Measurements from ENCODE around the gene SEPTIN11.

The SEPTIN11 gene

DNA sequence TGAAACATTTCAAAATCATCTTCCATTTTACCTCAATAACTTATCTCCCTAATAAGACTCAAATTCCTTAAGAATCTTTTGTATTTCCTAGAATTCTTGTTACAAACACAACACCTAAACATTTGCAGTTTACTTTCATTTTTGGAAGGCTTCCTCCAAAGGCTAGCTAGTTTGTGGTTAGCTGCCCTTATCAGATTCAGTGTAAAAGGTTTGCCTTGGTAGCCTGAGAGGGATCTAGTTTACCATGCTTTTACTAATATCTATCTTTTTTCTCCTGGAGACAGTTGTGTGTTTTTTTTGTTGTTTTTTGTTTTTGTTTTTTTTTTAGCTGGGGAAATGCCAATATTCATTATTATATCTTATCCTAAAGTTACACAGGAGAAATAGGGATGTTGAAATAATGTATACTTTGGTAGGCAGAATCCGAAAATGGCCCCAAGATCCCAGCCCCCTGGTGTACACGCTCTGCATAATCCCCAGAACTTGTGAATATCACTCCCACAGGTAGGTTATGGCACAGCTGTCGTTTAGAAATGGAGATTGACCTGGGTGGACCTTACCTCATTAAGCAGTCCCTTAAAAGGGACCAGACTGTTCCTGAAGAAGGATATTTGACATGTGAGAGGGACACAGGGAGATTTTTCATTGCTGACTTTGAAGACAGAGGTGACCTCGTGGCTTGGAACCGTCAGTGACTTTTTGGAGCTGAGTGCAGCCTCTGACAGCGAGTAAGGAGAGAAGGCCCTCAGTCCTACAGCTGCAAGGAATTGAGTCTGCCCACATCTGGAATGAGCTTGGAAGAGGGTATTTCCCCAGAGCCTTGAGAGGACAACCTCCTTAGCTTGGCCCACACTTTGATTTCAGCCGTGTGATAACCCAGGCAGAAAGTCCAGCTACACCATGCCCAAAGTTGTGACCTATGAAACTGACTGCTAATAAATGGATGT, 33.4 kb downstream of the SEPTIN11 start:
- DNase-seq: no peak

DNA sequence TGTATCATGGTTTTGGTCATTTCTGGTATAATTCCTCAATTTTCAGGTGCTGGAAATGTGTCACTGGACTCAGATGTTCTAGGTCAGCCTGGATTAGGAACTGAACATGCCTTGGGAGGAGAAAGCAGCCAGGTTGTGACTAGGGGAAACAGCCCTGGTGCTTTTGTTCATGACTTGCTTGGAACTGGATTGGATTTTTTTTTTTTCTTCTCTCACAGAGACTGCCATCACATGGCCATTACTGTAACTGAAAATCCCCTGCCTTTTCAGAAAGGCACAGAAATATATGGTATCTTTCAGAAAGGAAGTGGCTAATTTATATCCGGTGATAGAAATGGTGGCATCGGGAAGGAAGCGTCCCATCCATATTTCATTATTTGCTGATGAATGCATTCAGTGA, 34.6 kb downstream of the SEPTIN11 start:
- DNase-seq: no peak

DNA sequence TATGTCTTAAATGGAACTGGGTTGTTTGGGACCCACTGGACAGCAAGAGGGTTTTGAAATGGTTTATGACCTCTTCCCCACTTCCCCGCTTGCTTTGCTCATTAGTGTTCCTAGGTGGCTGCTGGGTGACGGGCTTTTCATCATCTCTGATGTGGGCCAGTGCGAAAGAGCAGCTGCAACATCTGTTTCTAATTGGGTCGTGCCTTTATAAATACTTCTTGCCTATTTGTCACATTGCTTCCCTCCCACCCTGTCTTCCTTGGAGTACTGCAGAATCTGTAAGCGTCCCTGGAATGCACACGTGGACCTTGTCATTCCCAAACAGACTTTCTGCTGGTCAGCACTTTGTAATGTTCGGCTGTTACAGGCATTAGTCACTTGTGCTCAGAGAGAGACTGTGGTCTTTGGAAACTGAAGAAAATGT, 35.2 kb downstream of the SEPTIN11 start:
- no peak for DNase-seq

DNA sequence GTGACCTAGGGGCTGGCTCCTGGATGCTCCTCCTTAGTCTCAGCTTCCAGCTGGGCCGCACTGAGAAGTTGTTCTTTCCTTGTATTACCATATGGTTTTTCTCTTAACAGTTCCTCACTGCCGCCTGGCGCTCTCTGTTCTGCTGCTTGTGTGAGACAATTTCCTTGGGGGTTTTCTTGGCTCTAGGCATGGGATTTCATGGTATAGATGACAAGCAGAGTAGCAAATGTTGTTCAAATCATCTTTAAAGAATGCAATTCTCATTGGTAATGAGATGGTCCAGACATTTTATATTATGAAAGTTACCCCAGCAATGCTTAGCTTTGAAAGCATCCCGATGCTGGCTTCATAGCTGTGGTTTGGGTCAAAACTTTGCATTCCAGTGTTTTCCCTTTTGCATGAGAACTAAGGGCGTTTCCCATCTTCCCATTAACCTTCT, 37.6 kb downstream of the SEPTIN11 start:
- no peak for DNase-seq

DNA sequence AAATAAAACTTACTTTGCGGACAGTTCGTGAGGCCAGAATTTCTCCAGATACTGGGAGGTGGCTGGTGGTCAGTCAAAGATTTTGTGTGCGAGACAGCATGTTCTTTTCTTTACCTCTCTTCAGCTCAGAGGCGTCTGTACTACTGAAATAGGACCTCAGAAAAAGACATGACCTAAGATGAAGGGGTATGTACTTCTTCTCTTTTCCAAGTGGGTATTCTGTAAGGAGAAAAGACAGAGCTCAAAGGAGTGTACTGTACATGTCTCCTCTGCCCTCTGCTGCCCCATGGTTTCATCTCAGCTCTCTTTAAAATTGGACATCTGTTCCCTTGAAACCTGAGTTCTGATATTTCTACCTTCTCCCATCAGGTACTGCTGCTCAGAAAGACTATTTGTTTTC, 38.1 kb downstream of the SEPTIN11 start:
- no peak for DNase-seq

DNA sequence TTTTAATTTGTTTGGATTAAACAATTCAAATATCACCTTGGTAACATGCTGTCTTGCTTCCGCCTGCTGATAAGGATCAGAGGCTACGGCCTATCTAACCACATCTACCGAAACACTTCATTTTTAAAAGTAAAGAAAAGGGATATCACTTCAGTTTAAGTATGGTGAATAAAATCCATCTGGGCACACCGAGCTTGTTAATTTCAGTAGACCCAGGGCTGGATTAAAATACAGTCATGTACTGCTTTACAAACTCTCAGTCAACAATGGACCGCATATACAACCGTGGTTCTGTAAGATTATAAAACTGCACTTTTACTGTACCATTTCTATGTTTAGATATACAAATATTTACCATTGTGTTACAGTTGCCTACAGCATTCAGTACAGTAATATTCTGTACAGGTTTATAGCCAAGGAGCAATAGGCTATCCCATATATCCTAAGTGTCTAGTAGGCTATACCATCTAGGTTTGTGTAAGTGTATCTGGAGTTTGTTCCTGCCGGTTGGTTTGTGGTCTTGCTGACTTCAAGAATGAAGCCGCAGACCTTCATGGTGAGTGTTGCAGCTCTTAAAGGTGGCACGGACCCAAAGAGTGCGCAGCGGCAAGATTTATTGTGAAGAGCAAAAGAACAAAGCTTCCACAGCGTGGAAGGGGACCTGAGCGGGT, 40.0 kb downstream of the SEPTIN11 start:
- DNase-seq: peak; percentile 53 to 57

DNA sequence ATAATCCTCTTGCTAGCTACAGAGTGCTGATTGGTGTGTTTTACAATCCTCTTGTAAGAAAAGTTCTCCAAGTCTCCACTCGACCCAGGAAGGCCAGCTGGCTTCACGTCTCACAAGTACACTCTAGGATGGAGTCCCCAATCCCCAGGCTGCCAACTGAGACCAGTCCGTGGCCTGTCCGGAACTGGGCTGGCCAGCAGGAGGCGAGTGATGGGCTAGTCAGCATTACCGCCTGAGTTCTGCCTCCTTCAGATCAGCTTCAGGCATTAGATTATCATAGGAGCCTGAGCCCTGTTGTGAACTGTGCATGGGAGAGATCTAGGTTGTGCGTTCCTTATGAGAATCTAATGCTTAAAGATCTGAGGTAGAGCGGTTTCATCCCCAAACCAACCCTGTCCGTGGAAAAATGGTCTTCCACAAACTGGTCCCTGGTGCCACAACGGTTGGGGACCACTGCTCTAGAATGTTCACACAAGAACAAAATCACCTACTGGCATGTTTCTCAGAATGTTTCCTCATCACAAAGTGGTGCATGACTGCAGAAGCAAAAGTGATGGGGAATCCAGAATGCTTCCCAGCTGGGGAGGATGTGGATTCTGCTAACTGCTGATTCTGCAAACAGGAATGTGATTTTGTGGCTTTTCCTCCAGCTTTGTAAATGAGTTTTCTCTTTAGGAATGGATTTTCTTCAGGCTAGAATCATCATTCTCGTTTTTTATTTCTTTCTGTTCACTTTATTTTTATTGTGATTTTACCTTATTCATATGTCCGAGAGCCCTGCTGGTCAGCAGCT, 40.9 kb downstream of the SEPTIN11 start:
- no peak for DNase-seq

DNA sequence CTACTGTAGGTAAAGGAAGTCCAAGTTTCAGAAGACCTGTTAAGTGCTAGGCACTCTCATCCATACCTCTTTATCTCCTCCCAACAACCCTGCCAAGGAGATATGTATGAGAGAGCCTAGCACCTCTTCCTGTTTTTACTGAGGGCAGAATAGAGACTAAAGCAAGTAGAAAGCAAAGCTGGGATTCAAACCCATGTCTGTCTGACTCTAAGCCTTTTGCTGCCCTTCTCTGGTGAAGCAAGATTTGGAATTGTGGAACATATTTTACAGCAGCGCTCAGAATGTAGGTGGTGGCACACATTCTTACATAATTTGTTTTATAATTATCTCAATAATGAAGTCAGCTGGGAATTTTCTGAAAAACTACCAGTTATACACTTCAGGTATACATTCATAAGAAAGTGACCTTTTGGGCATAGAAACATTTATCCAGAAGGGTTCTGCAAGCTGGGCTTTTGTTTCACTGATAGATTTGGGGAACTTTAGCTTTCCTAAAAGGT, 41.7 kb downstream of the SEPTIN11 start:
- no peak for DNase-seq

DNA sequence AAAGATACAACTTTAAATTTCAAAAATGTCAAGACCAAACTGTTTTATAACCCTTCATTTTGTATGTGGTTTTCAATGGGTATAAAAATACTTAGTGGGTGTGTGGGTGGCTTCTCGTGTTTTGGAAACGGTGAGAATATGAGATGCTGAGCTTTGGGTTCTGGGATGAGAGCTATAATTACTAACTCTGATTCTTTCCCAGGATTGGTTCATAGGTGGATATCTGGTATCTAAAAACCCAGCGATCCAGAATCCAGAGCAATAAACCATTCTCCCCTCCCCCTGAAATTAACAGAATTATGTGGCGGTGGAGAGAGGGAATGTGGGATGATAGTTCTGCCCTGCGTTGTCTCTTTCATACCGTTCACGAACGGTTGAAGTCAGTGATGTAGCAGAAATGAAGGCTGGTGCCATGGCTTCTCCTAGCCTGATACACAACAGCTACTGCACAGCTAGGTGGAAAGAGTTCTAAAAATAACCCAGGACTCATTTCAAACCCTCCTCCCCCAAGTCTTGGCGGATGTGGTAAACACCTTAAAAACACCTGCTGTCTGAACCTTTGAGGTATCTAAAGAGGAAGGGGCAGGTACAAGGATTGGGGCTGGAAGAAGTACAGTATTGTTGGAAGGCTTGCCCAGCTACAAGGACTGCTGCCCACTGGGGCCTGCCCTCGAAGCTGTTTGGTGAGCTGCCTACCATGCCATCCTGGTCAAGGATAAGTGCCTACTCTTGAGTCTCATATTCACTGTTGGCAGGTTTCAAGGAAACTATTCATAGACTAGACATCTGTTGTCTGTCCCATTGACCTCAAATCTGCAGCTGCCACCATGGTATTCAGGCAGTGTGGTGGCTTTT, 44.5 kb downstream of the SEPTIN11 start:
- DNase-seq: peak; percentile 55 to 62

DNA sequence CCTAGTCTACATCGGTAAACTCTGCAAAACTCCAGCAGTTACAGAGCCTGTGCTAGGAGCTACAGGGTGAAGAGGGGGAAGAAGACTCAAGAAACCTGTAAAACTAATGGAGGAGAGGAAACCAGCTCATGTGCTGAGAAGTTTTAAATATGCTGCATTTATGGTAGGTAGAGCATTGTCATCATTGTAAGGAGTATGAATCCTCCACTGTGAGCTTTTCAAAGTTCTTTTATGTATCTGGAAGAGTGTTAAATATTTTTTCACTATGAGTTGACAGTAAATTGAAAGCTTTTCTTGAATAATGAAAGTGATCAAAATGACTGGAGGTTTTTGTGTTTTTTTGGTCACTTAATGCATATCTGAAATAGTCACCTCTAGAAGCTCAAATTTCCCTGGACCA, 46.2 kb downstream of the SEPTIN11 start:
- no peak for DNase-seq

DNA sequence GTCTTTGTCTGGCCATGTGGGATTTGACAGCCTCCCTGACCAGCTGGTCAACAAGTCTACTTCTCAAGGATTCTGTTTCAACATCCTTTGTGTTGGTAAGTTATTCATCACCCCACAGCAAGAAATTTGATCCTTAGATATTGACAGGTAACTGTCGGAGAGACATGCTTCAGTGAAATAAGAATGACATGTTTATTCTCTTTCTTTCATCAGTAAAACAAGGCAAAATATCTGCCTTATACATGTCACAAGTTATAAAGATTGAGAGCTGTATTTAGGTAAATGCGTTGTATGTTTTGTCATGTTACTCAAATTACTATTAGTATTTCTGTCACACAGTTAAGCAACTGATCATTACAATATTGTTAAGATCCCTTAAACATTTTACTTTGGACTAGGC, 46.9 kb downstream of the SEPTIN11 start:
- DNase-seq: no peak

DNA sequence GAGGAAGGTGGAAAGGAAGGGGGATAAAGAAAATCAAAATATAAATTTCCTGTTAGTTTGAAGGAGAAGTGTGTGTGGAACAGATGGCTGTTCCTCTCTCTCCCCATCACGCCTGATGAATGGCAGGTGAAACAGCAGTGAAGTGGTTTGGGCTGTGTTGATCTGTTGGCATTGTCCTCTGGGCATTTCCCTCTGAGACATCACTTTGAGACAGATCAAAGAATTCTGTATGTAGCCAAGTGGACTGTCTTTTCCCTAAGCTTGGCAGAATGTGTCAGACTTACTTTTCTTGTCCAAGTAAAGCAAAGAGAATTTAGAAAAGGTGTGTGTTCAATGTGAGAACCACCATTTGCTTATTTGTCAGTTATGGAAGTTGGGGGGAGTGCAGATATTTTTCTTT, 47.5 kb downstream of the SEPTIN11 start:
- DNase-seq: no peak

DNA sequence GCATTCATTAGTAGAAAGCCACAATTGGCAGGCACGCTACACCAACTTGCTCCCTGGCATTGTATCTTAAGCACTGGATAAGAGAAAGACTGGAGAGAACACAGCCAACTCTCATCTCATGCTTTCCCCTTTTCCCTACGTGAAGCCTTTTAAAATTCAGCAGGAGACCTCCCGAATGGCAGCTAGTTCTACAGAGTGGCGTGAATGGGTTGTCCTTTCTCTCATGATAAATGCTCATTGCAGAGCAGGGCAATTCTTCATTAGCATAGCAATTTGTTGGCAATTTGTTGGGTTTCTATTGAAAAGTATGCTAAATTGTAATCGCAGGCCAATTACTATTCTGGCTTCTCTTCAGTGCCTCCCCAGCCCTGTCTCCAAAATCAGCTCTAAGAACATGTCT, 48.0 kb downstream of the SEPTIN11 start:
- DNase-seq: no peak

DNA sequence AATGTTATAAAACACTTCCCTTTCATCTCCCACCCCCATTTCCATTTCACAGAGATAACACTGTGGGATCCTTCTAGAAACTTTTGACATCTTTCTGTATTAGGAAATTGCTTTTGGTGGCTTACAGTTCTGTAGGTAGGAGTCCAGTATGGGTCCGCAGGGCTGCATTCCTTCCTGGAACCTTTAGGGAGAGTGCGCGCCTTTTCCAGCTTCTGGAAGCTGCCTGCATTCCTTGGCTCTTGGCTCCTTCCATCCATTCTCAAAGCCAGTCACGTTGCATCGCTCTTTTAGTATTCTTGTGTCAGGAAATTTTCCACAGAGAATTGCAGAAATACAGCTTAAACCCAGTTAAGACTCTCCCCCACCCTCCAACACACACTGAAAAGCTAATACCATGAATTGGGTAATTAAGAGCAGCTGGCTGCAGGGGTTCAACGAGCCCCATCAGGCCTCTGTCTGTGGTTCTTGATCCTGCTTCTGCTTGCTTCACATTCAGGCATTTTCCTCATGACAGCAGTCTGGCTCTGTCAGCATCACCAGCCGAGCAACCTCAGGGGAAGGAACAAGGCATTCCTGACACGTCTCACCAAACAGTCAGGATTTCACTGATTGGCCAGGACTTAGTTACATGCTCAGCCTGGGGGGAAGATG, 48.8 kb downstream of the SEPTIN11 start:
- no peak for DNase-seq

Measured in activated T-cell treated with anti-CD3 and anti-CD28 coated beads, Interleukin-2, amount 50 U/mL, for 48 hours (primary cell).